K562 (cell line): Measurements from ENCODE around the gene OSM. TPM values are rescaled to one million over a fixed set of nuclear protein-coding genes. Genes with fewer than 3 reads are reported as not detected.

Experiments
- CTCFL ChIP-seq: IDR thresholded peaks from 2 replicates; pipeline ENCODE4 v1.6.1; 2011; ENCODE audit warnings: borderline replicate concordance, low read depth, mild to moderate bottlenecking, moderate library complexity, low read length; ENCODE audit not compliant: insufficient read depth, poor library complexity, severe bottlenecking
- MTF1 ChIP-seq: fragments of 250-450 bp; sonication (Bioruptor Pico); IDR thresholded peaks from 2 replicates; pipeline ENCODE4 v1.9.0; 2021; ENCODE audit warnings: moderate library complexity, mild to moderate bottlenecking, inconsistent platforms, borderline replicate concordance
- SMARCA5 ChIP-seq: fragments of 450-650 bp; IDR thresholded peaks from 2 replicates; pipeline ENCODE4 v1.6.1; 2016
- ZNF274 ChIP-seq: IDR thresholded peaks from 2 replicates; pipeline ENCODE4 v1.6.1; 2011; ENCODE audit warnings: low read depth, mild to moderate bottlenecking, low read length, moderate library complexity, borderline replicate concordance
- ZNF408 ChIP-seq: fragments of 250-450 bp; sonication (Bioruptor Pico); IDR thresholded peaks from 2 replicates; pipeline ENCODE4 v1.4.0; 2020; ENCODE audit warnings: low read depth, mild to moderate bottlenecking, moderate library complexity
- ZNF668 ChIP-seq: fragments of 250-450 bp; sonication (Bioruptor Pico); IDR thresholded peaks from 2 replicates; pipeline ENCODE4 v1.8.0; 2022; ENCODE audit warnings: mild to moderate bottlenecking, inconsistent platforms
- polyA plus RNA-seq, 8 experiments: library from polyadenylated mRNA; depleted of rRNA in 4 of 8; stranded (reverse) in 5 of 8; unstranded in 3 of 8; fragments of >200 nt; fragmentation: Nextera tagmentation in 2 of 8; fragmentation: Illumina TruSeq in 1 of 8; extraction: Ambion mirVana in 2 of 8; extraction: Trizol in 1 of 8; gene quantifications; 2 replicates each; pipeline versions ENCODE4 v1.2.1 to v1.2.3, GENCODE V29; 2011 to 2014; ENCODE audit warnings: inconsistent platforms in 1 of 8, missing spikeins in 1 of 8
- total RNA-seq, 7 experiments: library from RNA; depleted of rRNA in 6 of 7; stranded (reverse); fragments of >200 nt in 6 of 7; fragmentation: Illumina TruSeq in 2 of 7; extraction: Trizol in 2 of 7; gene quantifications; 2 replicates each; pipeline versions ENCODE4 v1.2.1 to v1.2.3, GENCODE V29; 2011 to 2021; ENCODE audit warnings: low replicate concordance in 1 of 7
- TF ChIP-seq, protein P1 (sequence below): fragments of 250-450 bp; sonication (Bioruptor Pico); IDR thresholded peaks from 2 replicates; pipeline ENCODE4 v1.5.0; 2021; ENCODE audit warnings: mild to moderate bottlenecking, moderate library complexity

The OSM gene
- total and polyA plus RNA-seq, 9 of the 15 experiments (the other 6 are each of a cell fraction or from before 2014, with no cell fraction given): 0.22 TPM; not detected in 8

DNA sequence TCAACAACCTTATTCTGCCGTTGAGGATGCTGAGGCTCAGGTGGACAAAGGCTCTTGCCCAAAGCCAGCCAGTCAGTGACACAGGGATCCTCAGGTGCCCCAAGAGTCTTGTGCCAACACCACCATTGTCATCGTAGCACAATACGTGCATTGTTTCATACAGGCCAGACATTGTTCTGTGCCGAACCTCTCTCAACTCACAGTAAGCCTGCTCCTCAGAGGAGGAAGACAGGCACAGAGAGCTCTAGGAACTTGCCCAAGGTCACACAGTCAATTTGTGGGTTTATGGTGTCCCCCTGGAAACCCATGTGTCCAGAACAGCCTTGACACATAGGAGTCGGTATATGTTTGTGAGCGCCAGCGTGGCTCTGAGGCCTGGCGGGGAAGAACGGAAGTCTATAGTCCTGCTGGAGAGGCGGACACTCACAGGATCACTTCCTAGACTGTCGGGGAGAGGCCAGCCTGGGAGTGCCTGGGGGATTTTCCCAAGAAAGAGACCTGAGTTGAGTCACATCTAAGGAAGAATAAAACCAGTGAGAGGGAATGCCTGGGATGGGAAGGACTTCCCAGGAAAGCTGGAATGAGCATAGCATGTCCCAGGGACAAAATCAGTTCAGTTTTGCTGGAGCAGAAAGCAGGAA, 40.3 kb downstream of the OSM start (continued):
- TF ChIP-seq, protein P1, sequence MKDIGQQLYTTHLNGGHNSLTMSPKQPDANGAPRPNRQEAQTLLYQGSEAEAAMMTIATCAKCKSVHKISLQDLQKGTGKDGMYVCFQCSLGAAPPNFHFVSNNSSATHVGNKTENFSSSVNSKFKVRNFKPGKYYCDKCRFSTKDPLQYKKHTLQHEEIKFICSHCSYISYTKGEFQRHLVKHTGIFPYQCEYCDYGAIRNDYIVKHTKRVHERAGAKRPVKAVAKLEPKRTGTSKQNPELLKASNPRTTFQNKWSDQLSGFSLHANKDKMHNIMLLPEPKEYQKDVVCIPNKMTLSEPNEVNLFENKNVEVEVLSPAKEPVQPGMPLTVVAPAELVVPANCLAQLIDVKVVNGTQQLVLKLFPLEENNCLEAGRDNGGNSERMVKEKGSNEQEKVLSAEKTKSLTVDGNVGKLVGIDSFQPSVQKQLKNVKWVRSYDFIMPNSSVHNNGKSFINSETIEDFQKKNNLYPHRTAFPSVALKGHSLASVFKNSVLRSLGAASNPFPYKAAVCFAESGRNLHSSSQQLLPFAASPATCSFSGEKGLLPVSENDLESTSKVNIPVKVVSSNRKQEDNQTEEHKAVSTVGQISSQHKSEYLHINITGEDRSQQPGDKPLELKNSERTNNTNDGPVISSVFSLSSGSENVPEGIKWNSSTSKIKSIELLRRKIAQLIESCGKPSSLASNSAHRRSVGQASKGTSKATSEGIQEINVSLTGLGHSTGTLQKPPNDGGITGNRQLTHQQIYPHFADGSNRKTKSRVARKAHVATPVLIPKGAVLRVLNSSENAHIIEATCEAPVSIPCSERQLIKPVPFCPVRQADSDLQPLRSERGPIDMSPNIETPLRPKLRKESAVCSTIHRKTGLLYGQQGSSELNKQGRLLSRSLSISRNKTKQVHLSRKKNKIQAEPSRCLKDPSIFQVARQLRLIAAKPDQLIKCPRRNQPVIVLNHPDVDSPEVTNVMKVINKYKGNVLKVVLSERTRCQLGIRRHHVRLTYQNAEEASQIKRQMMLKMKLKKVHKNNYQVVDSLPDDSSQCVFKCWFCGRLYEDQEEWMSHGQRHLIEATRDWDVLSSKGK (CRISPR knock-in tag): no peak
- no peak for TF ChIP-seq CTCFL
- no peak for TF ChIP-seq ZNF274
- no peak for TF ChIP-seq SMARCA5
- TF ChIP-seq MTF1 (CRISPR knock-in tag): no peak
- TF ChIP-seq ZNF668 (CRISPR knock-in tag): no peak
- no peak for TF ChIP-seq ZNF408 (CRISPR knock-in tag)
